Type B pancreatic cell (in vitro differentiated cells): Measurements from ENCODE around the gene SLC35F3. TPM values are rescaled to one million over a fixed set of nuclear protein-coding genes. Genes with fewer than 3 reads are reported as not detected.

Source experiments
- DNase-seq: peaks from one replicate; pipeline ENCODE4 v3.0.0; 2021; ENCODE audit warnings: mixed read lengths; ENCODE audit not compliant: unreplicated experiment; ENCODE audit errors: extremely low spot score
- H3K27ac Mint-ChIP-seq: 2 replicates; pipeline ENCODE4 v1.8.0; 2021; ENCODE audit warnings: mild to moderate bottlenecking, mixed read lengths
- H3K27me3 Mint-ChIP-seq: 2 replicates; pipeline ENCODE4 v1.8.0; 2021; ENCODE audit warnings: mixed read lengths
- H3K36me3 Mint-ChIP-seq: 2 replicates; pipeline ENCODE4 v1.8.0; 2021; ENCODE audit warnings: mixed read lengths
- H3K4me1 Mint-ChIP-seq: one replicate; pipeline ENCODE4 v1.8.0; 2021; ENCODE audit warnings: mixed read lengths; ENCODE audit not compliant: unreplicated experiment
- H3K4me3 Mint-ChIP-seq: 2 replicates; pipeline ENCODE4 v1.8.0; 2021; ENCODE audit warnings: mild to moderate bottlenecking, mixed read lengths
- H3K9me3 Mint-ChIP-seq: 2 replicates; pipeline ENCODE4 v1.8.0; 2021; ENCODE audit warnings: mixed read lengths
- total RNA-seq: library from RNA; stranded (reverse); gene quantifications from 2 replicates; pipeline ENCODE4 v1.2.1, GENCODE V29; 2021; ENCODE audit warnings: low replicate concordance
- TF ChIP-seq, protein P1 (sequence below): fragments of 200-600 bp; sonication (generic); conservative IDR thresholded peaks from 2 replicates; pipeline ENCODE4 v1.5.0; 2021; ENCODE audit warnings: antibody characterized with exemption, mild to moderate bottlenecking

The SLC35F3 gene
- total RNA-seq, 1 donor from 2014 or later: 2.1 TPM

DNA sequence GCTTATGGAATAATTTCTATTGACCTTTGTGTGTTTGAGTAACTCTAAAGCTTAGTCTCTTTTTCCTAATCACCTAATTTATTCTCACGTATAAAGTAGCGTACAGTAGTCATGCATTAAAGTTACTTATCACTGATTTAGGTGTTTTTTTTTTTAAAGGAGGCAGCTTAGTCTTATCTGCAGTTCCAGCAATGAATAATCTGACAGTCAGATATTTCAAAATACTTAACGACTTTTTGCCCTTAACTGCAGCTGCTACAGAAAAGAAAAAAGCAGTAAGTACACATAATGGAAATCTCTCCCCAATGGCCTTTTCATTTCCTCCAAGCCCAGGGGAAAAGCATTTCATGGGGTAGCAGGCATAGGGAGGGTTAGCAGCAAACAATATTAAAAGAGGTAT lies 54.6 kb downstream of the SLC35F3 start:
- H3K4me1 Mint-ChIP-seq: no peaks in the 10 kb centered on the region
- DNase-seq: no peak
- H3K4me3 Mint-ChIP-seq: no peak overlapping the region
- no peaks in the 10 kb centered on the region for H3K9me3 Mint-ChIP-seq
- TF ChIP-seq, protein P1, sequence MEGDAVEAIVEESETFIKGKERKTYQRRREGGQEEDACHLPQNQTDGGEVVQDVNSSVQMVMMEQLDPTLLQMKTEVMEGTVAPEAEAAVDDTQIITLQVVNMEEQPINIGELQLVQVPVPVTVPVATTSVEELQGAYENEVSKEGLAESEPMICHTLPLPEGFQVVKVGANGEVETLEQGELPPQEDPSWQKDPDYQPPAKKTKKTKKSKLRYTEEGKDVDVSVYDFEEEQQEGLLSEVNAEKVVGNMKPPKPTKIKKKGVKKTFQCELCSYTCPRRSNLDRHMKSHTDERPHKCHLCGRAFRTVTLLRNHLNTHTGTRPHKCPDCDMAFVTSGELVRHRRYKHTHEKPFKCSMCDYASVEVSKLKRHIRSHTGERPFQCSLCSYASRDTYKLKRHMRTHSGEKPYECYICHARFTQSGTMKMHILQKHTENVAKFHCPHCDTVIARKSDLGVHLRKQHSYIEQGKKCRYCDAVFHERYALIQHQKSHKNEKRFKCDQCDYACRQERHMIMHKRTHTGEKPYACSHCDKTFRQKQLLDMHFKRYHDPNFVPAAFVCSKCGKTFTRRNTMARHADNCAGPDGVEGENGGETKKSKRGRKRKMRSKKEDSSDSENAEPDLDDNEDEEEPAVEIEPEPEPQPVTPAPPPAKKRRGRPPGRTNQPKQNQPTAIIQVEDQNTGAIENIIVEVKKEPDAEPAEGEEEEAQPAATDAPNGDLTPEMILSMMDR: no peak
- peaks cover 9% of the 10 kb centered on the region for H3K27me3 Mint-ChIP-seq
- H3K36me3 Mint-ChIP-seq: no peaks in the 10 kb centered on the region
- H3K27ac Mint-ChIP-seq: no peak overlapping the region

DNA sequence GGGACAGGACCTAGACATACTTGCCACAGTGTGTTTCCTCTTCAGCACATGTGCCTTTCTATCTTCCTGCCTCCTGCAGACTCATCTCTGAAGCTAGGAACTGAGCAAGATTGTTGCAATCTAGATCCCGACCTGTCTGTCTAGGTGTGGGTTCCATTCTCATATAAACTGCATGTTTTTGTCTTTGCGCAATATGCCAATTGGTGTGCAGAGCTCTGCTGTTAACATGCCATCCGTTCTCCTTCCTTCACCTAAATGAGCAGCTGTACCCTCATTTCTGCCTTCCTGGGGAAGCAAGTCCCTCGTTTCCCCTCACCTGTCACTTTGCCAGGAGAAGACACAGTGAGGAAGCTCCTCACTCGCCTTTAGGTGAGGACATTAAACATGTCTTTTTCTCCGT lies 55.5 kb downstream of the SLC35F3 start:
- TF ChIP-seq, protein P1: no peak
- no peaks in the 10 kb centered on the region for H3K9me3 Mint-ChIP-seq
- no peaks in the 10 kb centered on the region for H3K36me3 Mint-ChIP-seq
- peaks cover 9% of the 10 kb centered on the region for H3K27me3 Mint-ChIP-seq
- no peaks in the 10 kb centered on the region for H3K4me1 Mint-ChIP-seq
- no peak overlapping the region for H3K27ac Mint-ChIP-seq
- no peak overlapping the region for H3K4me3 Mint-ChIP-seq
- DNase-seq: no peak

DNA sequence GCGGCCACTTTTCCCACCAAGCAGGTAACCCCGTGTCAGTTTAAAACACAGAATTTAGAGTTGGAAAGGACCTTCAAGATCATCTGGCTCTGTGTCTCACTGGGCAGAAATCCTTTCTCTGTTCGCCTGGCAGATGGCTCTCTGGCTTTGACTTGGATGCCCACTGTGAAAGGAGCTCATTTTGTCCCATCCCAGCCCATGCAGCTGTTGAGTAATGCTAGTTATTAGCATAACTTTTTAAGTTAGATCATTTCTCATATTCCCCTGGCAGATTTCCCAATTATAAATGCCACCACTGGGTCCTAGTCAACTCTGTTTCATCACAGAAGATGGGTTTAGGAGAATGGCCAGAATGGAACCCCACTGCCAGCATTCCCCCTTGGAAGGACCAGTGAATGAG lies 55.9 kb downstream of the SLC35F3 start:
- Mint-ChIP-seq H3K27me3 (peaks cover 9% of the 10 kb centered on the region), H3K4me3 (no peak overlapping the region), H3K4me1 (no peaks in the 10 kb centered on the region), H3K27ac (no peak overlapping the region), H3K9me3 (no peaks in the 10 kb centered on the region), H3K36me3 (no peaks in the 10 kb centered on the region)
- no peak for DNase-seq
- TF ChIP-seq, protein P1: no peak

DNA sequence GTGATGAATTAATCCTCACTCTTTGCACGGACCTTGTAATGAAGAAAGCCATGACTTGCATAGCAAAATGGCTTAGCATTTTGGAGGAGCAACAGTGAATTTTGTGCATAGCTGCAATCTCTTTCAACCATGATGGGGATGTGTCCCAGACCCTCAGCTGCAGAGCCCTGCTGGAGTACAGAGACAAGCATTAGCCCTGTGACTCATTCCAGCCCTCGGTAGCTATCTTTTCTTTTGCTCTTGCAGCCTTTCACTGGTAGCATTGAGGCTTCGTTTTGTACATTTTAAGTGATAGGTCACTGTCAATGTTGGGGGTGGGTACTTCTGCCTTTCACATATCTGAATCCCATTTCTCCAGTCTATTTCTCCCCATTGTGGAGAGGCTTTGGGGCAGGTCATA lies 58.4 kb downstream of the SLC35F3 start:
- Mint-ChIP-seq H3K36me3 (no peaks in the 10 kb centered on the region), H3K4me3 (no peak overlapping the region), H3K9me3 (no peaks in the 10 kb centered on the region), H3K27me3 (peaks cover 9% of the 10 kb centered on the region), H3K4me1 (no peaks in the 10 kb centered on the region), H3K27ac (no peak overlapping the region)
- TF ChIP-seq, protein P1: no peak
- DNase-seq: no peak

DNA sequence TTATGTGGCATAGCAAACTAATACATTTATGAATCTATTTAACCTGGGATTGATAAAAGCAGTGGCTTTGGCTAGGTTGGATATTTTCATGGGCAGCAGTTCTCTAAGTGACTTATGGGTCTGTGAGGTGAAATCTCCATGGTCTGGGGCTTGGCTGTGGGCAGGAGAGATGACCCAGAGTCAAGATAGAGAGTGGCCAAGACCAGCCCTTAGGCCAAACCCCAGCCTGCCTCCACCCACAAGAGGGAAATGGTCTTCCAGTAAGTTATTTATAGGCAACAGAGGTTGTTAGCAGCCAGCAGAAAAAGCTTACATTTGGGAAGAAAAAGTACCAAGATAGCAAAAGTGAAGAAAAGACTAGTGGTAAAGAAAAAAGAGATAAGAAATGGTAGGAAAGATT lies 61.4 kb downstream of the SLC35F3 start:
- TF ChIP-seq, protein P1: no peak
- no peak overlapping the region for H3K27ac Mint-ChIP-seq
- H3K27me3 Mint-ChIP-seq: peaks cover 10% of the 10 kb centered on the region
- H3K9me3 Mint-ChIP-seq: peaks cover 4% of the 10 kb centered on the region
- no peaks in the 10 kb centered on the region for H3K4me1 Mint-ChIP-seq
- no peak overlapping the region for H3K4me3 Mint-ChIP-seq
- no peaks in the 10 kb centered on the region for H3K36me3 Mint-ChIP-seq
- no peak for DNase-seq

DNA sequence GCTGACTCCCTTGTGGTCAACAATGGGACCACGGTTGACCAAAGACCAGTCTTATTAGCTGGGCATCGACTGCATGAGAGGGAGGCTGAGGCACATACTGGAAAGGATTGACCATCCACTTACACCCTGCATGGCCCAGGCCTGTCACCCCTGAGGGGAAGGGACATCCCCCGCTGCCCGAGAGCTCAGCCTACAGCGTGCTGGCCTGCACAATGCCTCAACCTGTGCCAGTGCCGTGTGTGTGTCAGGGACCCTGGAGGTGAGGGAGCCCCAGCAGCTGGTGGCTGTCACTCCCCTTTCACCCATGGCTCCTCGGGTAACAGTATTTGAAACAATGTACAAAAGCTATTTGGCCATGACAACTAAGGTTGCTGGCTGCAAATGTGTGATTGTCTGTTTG lies 67.3 kb downstream of the SLC35F3 start:
- H3K27ac Mint-ChIP-seq: no peak overlapping the region
- H3K36me3 Mint-ChIP-seq: no peaks in the 10 kb centered on the region
- H3K9me3 Mint-ChIP-seq: peaks cover 4% of the 10 kb centered on the region
- H3K4me1 Mint-ChIP-seq: no peaks in the 10 kb centered on the region
- peaks cover 16% of the 10 kb centered on the region for H3K27me3 Mint-ChIP-seq
- H3K4me3 Mint-ChIP-seq: no peak overlapping the region
- TF ChIP-seq, protein P1: no peak
- DNase-seq: no peak
